ENCODE results near the gene HVCN1. TPM values are rescaled to one million over a fixed set of nuclear protein-coding genes. Genes with fewer than 3 reads are reported as not detected.
"Not testable (repeated sequence)": the region's sequence is repeated elsewhere in the genome, so short reads cannot be mapped to it uniquely, and the experiment has no call there.

HVCN1 gene, protein sequence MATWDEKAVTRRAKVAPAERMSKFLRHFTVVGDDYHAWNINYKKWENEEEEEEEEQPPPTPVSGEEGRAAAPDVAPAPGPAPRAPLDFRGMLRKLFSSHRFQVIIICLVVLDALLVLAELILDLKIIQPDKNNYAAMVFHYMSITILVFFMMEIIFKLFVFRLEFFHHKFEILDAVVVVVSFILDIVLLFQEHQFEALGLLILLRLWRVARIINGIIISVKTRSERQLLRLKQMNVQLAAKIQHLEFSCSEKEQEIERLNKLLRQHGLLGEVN
- 7.1 TPM for total RNA-seq
- 4.7 TPM for polyA plus RNA-seq (ENCODE audit: insufficient read depth, low read depth, low replicate concordance)
- long read RNA-seq, donor 1, partial matches to known transcripts, result 60 of 65 reads
- long read RNA-seq, donor 1, other reads (novel, unspliced or antisense), result 5 of 65 reads
- long read RNA-seq, donor 2, partial matches to known transcripts, result 0 of 2 reads
- long read RNA-seq, donor 2, other reads (novel, unspliced or antisense), result 0 of 2 reads
- long read RNA-seq, donor 3, partial matches to known transcripts, result 85 of 111 reads
- long read RNA-seq, donor 3, other reads (novel, unspliced or antisense), result 23 of 111 reads
- long read RNA-seq, donor 4, result 0 reads
- long read RNA-seq, donor 5, result 0 reads
- long read RNA-seq, donor 6, partial matches to known transcripts, result 28 of 30 reads
- long read RNA-seq, donor 6, other reads (novel, unspliced or antisense), result 0 of 30 reads
- long read RNA-seq, donor 7, partial matches to known transcripts, result 0 of 9 reads
- long read RNA-seq, donor 7, other reads (novel, unspliced or antisense), result 6 of 9 reads
- long read RNA-seq, donor 8, result 0 reads
- long read RNA-seq, donor 9, result 0 reads
- long read RNA-seq, donor 10, partial matches to known transcripts, result 88 of 102 reads
- long read RNA-seq, donor 10, other reads (novel, unspliced or antisense), result 13 of 102 reads

DNA sequence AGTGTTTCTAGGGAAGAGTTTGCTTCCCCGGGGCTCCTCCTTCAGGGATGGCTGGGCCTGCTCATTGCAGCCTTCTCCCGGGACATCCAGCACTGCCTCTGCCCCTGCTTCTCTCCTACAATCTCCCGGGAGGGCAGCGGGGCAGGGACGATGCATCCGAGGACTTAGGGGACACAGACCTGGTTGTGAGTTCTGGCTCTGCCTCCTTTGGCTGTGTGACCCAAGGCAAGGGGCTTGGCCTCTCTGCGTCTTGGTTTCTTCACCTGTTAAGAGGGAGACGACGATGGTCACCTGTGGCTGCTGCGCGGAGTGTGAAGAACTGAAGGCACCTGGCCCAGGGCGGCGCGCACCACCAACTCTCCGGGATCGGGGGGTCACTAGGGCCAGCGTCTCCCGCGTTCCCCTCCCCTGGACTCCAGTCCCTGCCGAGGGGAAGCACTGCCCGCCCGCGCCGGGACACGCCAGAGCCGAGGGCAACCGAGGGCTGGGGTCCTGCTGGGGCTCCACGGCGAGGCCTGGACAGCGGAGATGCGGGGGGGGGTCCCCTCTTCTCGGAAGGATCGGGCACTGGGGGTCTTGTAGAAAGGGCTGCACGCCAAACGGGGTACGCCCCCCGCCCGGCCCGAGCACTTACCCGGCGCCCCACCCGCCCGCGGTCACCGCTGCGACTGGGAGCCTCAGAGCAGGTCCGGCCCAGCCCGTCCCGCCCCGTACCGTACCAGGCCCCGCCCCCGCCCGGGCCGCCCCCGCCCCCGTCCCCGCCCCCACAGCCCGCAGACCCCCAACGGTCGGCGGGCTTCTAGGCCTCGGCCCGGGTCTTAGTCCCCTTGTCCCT lies at the start of gene HVCN1:
HVCN1 (minus strand) TSS at position 670 of the 835 bp plus-strand sequence. CDS start 5,870 bp downstream, outside the sequence.
- peak within 1 kb of the TSS; percentile 44 to 68 (median 68) for H3K4me3 ChIP-seq (ENCODE audit: low read length in 3 of 3)
- H3K9me3 ChIP-seq (ENCODE audit: control insufficient read depth in 2 of 3, insufficient read depth in 1 of 3, low read length in 3 of 3), result peaks cover 0 to 3% (median 0%) of the 10 kb centered on the region in 3 donors
- TF ChIP-seq, protein P1, sequence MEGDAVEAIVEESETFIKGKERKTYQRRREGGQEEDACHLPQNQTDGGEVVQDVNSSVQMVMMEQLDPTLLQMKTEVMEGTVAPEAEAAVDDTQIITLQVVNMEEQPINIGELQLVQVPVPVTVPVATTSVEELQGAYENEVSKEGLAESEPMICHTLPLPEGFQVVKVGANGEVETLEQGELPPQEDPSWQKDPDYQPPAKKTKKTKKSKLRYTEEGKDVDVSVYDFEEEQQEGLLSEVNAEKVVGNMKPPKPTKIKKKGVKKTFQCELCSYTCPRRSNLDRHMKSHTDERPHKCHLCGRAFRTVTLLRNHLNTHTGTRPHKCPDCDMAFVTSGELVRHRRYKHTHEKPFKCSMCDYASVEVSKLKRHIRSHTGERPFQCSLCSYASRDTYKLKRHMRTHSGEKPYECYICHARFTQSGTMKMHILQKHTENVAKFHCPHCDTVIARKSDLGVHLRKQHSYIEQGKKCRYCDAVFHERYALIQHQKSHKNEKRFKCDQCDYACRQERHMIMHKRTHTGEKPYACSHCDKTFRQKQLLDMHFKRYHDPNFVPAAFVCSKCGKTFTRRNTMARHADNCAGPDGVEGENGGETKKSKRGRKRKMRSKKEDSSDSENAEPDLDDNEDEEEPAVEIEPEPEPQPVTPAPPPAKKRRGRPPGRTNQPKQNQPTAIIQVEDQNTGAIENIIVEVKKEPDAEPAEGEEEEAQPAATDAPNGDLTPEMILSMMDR (IDR thresholded peaks at IDR 0.05; ENCODE audit: borderline replicate concordance, extremely low read depth, insufficient read depth), result no peak
- H3K27ac ChIP-seq (ENCODE audit: low read depth in 2 of 2, low read length in 2 of 2), result no peak within 1 kb of the TSS
- FAIRE-seq (no peak), DNase-seq (peak in 4 of 5 donors; percentile 17 to 85 (median 72))
- no peaks in the 10 kb centered on the region for H3K27me3 ChIP-seq (ENCODE audit: control insufficient read depth, insufficient read depth, low read length)
- no peaks in the 10 kb centered on the region for H3K36me3 ChIP-seq (ENCODE audit: control insufficient read depth in 2 of 3, insufficient read depth in 3 of 3, low read length in 3 of 3)
- intact Hi-C loops (cut with DNase I), result no loop called here
- H3K9ac ChIP-seq (ENCODE audit: low read length in 3 of 3), result peak within 1 kb of the TSS; percentile 16 to 75 (median 57)
- H3K4me1 ChIP-seq (ENCODE audit: control insufficient read depth in 2 of 3, insufficient read depth in 2 of 3, low read depth in 1 of 3, low read length in 3 of 3), result peaks cover 0 to 7% (median 6%) of the 10 kb centered on the region in 3 donors

DNA sequence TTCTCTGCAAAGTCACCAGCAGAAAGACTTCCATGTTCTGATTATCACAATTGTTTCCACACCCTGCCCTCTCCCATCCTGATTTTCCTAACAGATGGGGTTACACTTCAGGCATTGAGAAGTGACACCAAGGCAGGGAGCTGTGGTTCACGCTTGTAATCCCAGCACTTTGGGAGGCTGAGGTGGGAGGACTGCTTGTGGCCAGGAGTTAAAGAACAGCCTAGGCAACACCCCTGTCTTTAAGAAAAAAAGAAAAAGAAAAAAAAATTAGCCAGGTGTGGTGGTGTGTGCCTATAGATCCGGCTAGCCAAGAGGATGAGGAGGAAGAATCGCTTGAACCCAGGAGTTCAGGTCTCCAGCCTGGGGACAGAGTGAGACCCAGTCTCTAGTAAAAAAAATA lies 48.6 kb upstream of the HVCN1 start:
- intact Hi-C loops (cut with DNase I), result no loop called here
- Histone ChIP-seq H3K27me3 (ENCODE audit: control insufficient read depth, insufficient read depth, low read length) (no peaks in the 10 kb centered on the region), H3K36me3 (ENCODE audit: control insufficient read depth in 2 of 3, insufficient read depth in 3 of 3, low read length in 3 of 3) (peaks cover 0 to 2% (median 0%) of the 10 kb centered on the region in 3 donors), H3K4me1 (ENCODE audit: control insufficient read depth in 2 of 3, insufficient read depth in 2 of 3, low read depth in 1 of 3, low read length in 3 of 3) (peaks cover 0 to 17% (median 7%) of the 10 kb centered on the region in 3 donors), H3K4me3 (ENCODE audit: low read length in 3 of 3) (no peak overlapping the region), H3K9me3 (ENCODE audit: control insufficient read depth in 2 of 3, insufficient read depth in 1 of 3, low read length in 3 of 3) (no peaks in the 10 kb centered on the region), H3K27ac (ENCODE audit: low read depth in 2 of 2, low read length in 2 of 2) (no peak overlapping the region), H3K9ac (ENCODE audit: low read length in 3 of 3) (no peak overlapping the region)
- FAIRE-seq (no peak), DNase-seq (no peak)
- TF ChIP-seq, protein P1 (IDR thresholded peaks at IDR 0.05; ENCODE audit: borderline replicate concordance, extremely low read depth, insufficient read depth), result no peak

GRCh38 chr12:110737016-110737415 lies 48.1 kb upstream of the HVCN1 start:
- H3K9me3 ChIP-seq (ENCODE audit: control insufficient read depth in 2 of 3, insufficient read depth in 1 of 3, low read length in 3 of 3); H3K27ac ChIP-seq (ENCODE audit: low read depth in 2 of 2, low read length in 2 of 2); H3K4me3 ChIP-seq (ENCODE audit: low read length in 3 of 3); intact Hi-C loops (cut with DNase I); H3K9ac ChIP-seq (ENCODE audit: low read length in 3 of 3); FAIRE-seq; DNase-seq; H3K27me3 ChIP-seq (ENCODE audit: control insufficient read depth, insufficient read depth, low read length); H3K36me3 ChIP-seq (ENCODE audit: control insufficient read depth in 2 of 3, insufficient read depth in 3 of 3, low read length in 3 of 3): not testable (repeated sequence)
- peaks cover 0 to 17% (median 7%) of the 10 kb centered on the region in 3 donors for H3K4me1 ChIP-seq (ENCODE audit: control insufficient read depth in 2 of 3, insufficient read depth in 2 of 3, low read depth in 1 of 3, low read length in 3 of 3)

Measured in kidney (tissue), 22 donors.